Stimulated activated CD4-positive, alpha-beta T cell treated with anti-CD3 and anti-CD28 coated beads, Interleukin-12 subunit alpha, Interleukin-12 subunit beta, amount 100 ng/mL, for 24 hours (primary cell): ENCODE data around the gene PACRGL.

Source experiments
- DNase-seq, 2 experiments: peaks; one replicate each; pipeline ENCODE4 v3.0.0-alpha.2; 2020; ENCODE audit warnings: low read depth in 2 of 2

Gene PACRGL

GRCh38 chr4:20700007-20700761, at the start of gene PACRGL:
Gene PACRGL, plus strand, starts transcription at chr4:20700458. Its CDS starts 4,024 bp downstream, at chr4:20704482.
- peak; percentile 85 to 88 for DNase-seq

GRCh38 chr4:20652226-20652885, 47.9 kb upstream of the PACRGL start:
- no peak for DNase-seq

DNA sequence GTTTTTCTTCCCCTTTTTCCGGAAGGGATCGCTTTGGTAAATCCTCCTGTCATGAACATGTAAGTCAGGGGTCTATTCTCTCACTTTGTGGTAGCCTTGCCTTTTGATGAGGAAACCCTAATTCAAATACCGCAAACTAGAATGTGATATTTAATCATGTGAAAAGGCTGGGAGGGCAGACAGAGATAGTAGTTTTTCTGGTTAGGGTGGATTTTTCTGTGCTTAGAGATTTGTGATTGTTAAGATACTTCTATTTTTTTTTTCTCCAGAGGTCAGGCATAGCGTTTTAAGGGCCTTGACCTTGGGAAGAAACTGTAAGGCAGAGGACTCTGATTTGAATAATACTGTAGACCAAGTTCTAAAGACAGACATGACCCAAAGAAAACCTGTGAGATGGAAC, 41.8 kb upstream of the PACRGL start:
- DNase-seq, result no peak

DNA sequence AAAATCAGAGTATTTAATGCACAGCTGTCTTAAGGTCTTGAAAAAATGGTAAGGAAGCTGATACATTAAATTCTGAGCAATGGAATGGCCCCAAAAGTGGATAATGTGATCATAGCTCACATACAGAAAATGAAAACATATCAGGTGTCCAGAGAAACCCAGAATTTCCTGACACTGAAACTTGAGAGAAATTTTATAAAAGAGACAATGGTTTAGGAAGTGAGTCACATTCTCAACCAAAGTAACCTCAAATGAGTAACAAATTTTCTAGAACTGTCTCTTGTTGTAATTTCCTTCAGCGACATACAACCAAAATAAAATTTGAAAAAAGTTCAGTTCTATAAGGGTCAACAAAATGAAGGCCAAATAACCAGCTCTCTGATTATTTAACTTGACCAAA, 37.4 kb upstream of the PACRGL start:
- no peak for DNase-seq

- no peak for DNase-seq
Measured at GRCh38 chr4:20666012-20666860, 34.0 kb upstream of the PACRGL start.

GRCh38 chr4:20672262-20672661, 28.0 kb upstream of the PACRGL start:
- no peak for DNase-seq

DNA sequence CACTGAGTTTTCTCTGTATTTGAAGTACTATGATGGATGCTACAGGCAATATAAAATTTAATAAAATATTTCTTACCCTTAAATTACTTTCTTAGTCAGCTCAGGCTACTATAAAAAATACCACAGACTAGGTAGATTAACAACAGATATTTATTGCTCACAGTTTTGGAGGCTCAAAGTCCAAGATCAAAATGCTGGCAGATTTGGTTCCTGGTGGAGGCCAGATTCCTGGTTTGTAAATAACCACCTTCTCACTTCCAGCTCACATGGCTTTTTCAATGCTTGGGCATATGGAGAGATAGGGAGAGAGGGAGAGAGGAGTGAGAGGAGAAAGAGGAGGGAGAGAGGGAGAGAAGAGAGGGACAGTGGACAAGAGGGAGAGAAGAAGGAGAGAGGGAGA, 24.5 kb upstream of the PACRGL start:
- DNase-seq, result no peak

GRCh38 chr4:20676501-20677197, 23.6 kb upstream of the PACRGL start:
- DNase-seq, result no peak

DNA sequence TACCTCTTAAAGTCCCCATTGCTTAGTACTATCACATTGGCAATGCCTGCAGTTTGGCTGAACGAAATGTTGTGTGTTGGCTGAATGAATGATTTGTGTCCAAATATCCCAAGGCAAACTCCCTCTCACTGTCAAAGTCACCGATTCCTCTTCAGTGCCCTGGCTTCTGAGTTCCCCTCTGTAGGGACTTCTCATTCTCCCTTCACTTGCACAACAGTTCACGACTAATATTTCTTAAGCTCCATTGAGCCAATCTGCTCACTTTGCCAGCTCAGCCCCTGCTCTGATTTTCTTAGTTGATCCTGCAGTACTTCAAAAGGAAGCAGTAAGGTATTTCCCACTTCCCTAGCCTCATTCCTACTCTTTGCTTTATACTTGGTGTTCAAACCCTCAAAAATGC, 21.9 kb upstream of the PACRGL start:
- no peak for DNase-seq

- no peak for DNase-seq
Measured at GRCh38 chr4:20679951-20680350, 20.3 kb upstream of the PACRGL start.

GRCh38 chr4:20680736-20681135, 19.5 kb upstream of the PACRGL start:
- DNase-seq, result no peak

GRCh38 chr4:20681271-20681670, 19.0 kb upstream of the PACRGL start:
- DNase-seq, result no peak

DNA sequence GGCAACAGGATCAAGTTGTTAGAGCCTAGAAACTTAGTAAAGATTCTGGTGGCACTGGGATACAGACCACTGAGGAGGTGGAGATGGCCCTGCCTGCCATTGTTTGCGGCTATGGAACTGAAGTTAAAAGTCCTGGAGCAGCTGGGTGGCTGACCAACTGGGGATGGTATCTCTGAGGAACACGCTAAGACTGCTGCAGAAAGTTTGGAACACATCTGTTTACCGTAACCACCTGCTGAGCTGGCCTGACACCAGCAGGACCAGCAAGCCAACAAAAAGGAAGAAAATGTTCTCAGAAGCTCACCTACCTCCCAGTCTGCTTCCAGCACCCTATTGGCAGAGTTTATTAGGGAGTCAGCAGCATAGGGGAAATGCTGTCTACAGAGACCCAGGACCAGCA, 17.4 kb upstream of the PACRGL start:
- DNase-seq, result no peak

- DNase-seq, result no peak
Measured at GRCh38 chr4:20683766-20684165, 16.5 kb upstream of the PACRGL start.

- no peak for DNase-seq
Measured at GRCh38 chr4:20684852-20685763, 15.2 kb upstream of the PACRGL start.

GRCh38 chr4:20687864-20688263, 12.4 kb upstream of the PACRGL start:
- DNase-seq, result no peak

GRCh38 chr4:20696815-20697214, 3.4 kb upstream of the PACRGL start:
- DNase-seq, result no peak

DNA sequence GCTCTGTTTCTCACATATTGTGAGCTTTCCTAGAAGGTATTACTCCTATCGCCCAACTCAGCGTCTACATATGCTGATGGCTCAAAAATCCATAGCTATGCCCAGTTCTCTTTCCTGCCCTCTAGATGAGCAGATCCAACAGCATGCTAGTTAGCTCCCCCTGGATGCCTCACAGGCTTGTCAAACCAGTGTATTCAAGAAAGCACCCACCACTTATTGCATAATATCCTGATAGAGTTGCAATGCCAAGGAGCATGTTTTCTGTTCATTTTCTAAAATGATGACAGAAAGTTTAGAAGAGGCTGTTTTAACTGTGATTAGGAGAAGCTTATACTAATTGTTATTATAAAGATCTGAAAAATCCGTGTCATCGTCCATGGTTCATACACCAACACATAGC, 1.9 kb upstream of the PACRGL start:
- DNase-seq, result no peak

DNA sequence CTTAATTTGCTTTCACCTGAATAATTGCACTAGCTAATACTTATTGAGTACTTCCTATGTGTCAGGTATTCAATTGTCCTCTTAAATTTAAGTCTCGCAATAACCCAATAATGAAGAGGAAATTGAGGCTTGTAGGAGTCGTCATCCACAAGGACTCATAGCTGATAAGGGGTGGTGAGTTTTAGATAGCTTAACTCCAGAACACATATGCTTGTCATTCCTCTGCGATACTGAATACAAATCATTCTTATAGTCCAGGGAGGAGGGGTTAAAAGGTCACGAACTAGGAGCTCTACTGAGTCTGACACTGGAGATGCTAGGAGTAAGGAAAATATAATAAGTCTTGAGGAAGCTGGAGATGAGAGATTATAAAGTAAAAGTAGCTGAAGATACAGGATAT, 1.4 kb upstream of the PACRGL start:
- no peak for DNase-seq

- DNase-seq, result no peak
Measured at GRCh38 chr4:20711335-20711734, 11.1 kb downstream of the PACRGL start.

DNA sequence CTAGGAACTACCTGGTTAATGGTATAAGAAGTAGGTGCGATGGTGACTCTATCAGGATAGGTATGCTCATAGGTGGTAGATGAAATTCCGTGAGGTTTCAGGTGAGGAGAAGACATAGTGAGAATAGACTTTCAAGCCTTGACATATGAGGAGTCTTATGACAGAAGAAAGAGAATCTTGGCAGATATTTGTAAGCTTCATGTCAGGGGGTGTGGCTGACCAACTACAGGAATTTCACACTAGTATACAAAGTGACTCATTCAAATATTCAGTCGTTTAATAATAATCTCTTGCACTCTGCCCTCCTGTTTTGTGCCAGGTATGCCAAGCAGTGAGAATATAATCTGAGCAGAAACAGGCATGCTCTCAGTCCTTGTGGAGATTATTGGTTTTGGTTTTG, 22.8 kb downstream of the PACRGL start:
- DNase-seq, result no peak
